Measurements from ENCODE around the gene IL13.

GRCh38 chr5:132611965-132612364, 46.0 kb upstream of the IL13 start:
- TF ChIP-seq CTCF (IDR thresholded peaks at IDR 0.05; ENCODE audit: borderline replicate concordance, extremely low read depth, low read length, poor library complexity, severe bottlenecking) (no peak), EZH2 (IDR thresholded peaks at IDR 0.05; ENCODE audit: borderline replicate concordance, low read depth, low read length, severe bottlenecking) (no peak)
